Measurements from ENCODE around the gene SYT6.

DNA sequence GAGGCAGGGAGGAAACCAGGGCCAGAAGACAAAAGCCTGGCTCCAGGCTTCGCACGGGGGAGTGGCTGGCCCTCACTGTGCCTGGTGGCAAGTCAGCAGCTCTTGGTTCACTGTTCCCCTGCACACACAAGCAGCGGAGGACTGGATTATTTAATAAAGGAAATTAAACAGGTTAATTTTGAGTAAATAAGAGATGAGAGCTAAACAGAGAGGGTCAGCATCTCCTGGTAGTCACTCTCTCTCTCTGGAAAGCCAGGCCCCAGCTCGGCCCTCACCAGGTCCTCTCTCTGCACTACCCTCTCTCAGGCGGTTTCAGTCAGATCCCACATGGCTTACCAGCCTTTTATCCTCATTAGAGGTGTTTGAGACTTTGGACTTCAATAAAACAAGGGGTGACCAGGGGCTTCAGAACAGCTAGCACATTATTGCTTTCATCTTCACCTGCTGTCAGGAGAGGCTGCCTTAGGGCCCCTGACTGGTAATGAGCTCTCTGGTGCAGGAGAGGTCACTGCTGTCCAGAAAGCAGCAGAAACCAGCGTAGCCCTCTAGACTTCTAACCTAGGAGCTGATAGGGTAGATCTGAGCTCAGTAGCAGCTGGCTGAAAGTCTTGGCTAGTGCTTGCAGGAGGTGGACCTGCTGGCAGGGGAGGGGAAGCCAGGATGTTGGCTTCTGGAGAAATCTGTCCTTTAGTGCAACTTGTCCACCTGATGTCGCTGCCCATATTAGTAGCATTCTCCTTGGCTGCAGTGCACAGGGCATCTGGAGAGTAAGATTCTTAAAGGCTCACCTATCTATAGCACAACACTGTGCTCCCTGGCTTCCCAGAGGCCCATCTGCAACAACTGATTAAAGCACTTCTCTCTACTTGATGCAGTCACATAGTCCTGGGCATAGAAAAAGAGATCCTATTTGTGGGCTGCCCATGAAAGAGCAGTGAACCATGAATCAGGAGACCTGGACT, 45.9 kb downstream of the SYT6 start:
- no peak for TF ChIP-seq RFX5 (IDR thresholded peaks at IDR 0.05; ENCODE audit: low read depth, low read length)
- TF ChIP-seq RNF2 (conservative IDR thresholded peaks at IDR 0.05; ENCODE audit: low read depth), result no peak
- no peak for TF ChIP-seq POLR2A (IDR thresholded peaks at IDR 0.05; ENCODE audit: insufficient read depth in 1 of 2, low read depth in 2 of 2, low read length in 2 of 2)
- TF ChIP-seq, protein P1, sequence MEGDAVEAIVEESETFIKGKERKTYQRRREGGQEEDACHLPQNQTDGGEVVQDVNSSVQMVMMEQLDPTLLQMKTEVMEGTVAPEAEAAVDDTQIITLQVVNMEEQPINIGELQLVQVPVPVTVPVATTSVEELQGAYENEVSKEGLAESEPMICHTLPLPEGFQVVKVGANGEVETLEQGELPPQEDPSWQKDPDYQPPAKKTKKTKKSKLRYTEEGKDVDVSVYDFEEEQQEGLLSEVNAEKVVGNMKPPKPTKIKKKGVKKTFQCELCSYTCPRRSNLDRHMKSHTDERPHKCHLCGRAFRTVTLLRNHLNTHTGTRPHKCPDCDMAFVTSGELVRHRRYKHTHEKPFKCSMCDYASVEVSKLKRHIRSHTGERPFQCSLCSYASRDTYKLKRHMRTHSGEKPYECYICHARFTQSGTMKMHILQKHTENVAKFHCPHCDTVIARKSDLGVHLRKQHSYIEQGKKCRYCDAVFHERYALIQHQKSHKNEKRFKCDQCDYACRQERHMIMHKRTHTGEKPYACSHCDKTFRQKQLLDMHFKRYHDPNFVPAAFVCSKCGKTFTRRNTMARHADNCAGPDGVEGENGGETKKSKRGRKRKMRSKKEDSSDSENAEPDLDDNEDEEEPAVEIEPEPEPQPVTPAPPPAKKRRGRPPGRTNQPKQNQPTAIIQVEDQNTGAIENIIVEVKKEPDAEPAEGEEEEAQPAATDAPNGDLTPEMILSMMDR (CRISPR knock-in tag; IDR thresholded peaks at IDR 0.05), result peak; percentile 33
- no peak for TF ChIP-seq ZNF251 (CRISPR knock-in tag; IDR thresholded peaks at IDR 0.05)
- no peak for TF ChIP-seq ZMYM3 (CRISPR knock-in tag; IDR thresholded peaks at IDR 0.05)
- TF ChIP-seq ZFP41 (CRISPR knock-in tag; IDR thresholded peaks at IDR 0.05; ENCODE audit: borderline replicate concordance), result no peak
- TF ChIP-seq, protein P2, sequence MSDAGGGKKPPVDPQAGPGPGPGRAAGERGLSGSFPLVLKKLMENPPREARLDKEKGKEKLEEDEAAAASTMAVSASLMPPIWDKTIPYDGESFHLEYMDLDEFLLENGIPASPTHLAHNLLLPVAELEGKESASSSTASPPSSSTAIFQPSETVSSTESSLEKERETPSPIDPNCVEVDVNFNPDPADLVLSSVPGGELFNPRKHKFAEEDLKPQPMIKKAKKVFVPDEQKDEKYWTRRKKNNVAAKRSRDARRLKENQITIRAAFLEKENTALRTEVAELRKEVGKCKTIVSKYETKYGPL (CRISPR knock-in tag; IDR thresholded peaks at IDR 0.05), result no peak
- no peak for TF ChIP-seq MYC (CRISPR knock-in tag; IDR thresholded peaks at IDR 0.05; ENCODE audit: borderline replicate concordance)
- TF ChIP-seq, protein P3, sequence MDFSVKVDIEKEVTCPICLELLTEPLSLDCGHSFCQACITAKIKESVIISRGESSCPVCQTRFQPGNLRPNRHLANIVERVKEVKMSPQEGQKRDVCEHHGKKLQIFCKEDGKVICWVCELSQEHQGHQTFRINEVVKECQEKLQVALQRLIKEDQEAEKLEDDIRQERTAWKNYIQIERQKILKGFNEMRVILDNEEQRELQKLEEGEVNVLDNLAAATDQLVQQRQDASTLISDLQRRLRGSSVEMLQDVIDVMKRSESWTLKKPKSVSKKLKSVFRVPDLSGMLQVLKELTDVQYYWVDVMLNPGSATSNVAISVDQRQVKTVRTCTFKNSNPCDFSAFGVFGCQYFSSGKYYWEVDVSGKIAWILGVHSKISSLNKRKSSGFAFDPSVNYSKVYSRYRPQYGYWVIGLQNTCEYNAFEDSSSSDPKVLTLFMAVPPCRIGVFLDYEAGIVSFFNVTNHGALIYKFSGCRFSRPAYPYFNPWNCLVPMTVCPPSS (IDR thresholded peaks at IDR 0.05), result no peak
- TF ChIP-seq, protein P4, sequence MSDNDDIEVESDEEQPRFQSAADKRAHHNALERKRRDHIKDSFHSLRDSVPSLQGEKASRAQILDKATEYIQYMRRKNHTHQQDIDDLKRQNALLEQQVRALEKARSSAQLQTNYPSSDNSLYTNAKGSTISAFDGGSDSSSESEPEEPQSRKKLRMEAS (IDR thresholded peaks at IDR 0.05), result no peak
- no peak for TF ChIP-seq RFXANK (CRISPR knock-in tag; IDR thresholded peaks at IDR 0.05)
- TF ChIP-seq, protein P5, sequence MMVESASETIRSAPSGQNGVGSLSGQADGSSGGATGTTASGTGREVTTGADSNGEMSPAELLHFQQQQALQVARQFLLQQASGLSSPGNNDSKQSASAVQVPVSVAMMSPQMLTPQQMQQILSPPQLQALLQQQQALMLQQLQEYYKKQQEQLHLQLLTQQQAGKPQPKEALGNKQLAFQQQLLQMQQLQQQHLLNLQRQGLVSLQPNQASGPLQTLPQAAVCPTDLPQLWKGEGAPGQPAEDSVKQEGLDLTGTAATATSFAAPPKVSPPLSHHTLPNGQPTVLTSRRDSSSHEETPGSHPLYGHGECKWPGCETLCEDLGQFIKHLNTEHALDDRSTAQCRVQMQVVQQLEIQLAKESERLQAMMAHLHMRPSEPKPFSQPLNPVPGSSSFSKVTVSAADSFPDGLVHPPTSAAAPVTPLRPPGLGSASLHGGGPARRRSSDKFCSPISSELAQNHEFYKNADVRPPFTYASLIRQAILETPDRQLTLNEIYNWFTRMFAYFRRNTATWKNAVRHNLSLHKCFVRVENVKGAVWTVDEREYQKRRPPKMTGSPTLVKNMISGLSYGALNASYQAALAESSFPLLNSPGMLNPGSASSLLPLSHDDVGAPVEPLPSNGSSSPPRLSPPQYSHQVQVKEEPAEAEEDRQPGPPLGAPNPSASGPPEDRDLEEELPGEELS (CRISPR knock-in tag; IDR thresholded peaks at IDR 0.05), result no peak
- TF ChIP-seq IRF2 (CRISPR knock-in tag; IDR thresholded peaks at IDR 0.05), result no peak

Measured in HepG2 (cell line).